G401.6 (cell line): ENCODE results near the gene LAMP1.
A peak's percentile ranks its signal among the peaks of the same experiment; 100 is the strongest.
"Not testable (repeated sequence)": the region's sequence is repeated elsewhere in the genome, so short reads cannot be mapped to it uniquely, and the experiment has no call there.

Experiments used
- FAIRE-seq: peaks from 2 replicates; lab custom pipeline; 2012; peaks lifted over from hg19 to GRCh38; lab: Jason Lieb, UNC

LAMP1 gene

DNA sequence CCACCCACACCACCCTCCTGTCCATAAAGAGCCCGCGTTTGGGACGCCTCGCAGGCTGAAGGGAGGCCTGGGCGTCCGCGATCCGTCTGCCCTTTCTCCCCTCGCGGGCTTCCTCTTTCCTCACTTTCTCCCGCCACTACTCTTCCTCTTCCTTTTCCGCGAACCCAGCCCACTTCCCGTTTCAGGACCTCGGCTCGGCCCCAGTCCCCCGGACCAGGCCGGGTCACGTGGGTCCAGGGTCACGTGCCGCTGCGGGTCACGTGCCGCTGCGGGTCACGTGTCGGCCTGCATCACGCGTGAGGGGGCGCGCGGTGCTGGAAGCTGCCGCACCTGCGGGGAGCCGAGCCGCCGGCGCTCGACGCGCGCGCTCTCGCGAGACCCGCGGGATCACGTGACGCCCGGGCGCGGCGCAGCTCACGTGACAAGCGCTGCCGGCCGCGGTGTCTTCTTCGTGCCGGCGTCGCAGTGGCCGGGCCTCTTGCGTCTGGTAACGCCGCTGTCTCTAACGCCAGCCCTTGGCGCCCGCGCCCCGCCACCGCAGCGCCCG, at the start of gene LAMP1:
LAMP1 (plus strand) TSS at position 417 of the 547 bp plus-strand sequence. CDS start 196 bp downstream, outside the sequence.
- no peak for FAIRE-seq

GRCh38 chr13:113252516-113253095, 44.4 kb upstream of the LAMP1 start:
- no peak for FAIRE-seq

DNA sequence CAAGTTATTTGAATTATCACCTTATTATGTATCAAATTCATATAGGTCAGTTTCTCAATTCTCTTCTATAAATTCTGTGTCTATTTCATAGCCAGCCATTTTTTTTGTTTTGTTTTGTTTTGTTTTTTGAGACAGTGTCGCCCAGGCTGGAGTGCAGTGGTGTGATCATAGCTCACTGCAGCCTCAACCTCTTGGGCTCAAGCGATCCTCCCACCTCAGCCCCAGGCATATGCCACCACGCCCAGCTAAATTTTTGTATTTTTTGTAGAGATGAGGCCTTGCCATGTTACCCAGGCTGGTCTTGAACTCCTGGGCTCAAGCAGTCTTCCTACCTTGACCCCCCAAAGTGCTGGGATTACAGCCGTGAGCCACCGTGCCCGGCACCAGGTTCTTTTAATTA, 39.1 kb upstream of the LAMP1 start:
- not testable (repeated sequence) for FAIRE-seq

- no peak for FAIRE-seq
Measured at GRCh38 chr13:113258321-113259054, 38.6 kb upstream of the LAMP1 start.

DNA sequence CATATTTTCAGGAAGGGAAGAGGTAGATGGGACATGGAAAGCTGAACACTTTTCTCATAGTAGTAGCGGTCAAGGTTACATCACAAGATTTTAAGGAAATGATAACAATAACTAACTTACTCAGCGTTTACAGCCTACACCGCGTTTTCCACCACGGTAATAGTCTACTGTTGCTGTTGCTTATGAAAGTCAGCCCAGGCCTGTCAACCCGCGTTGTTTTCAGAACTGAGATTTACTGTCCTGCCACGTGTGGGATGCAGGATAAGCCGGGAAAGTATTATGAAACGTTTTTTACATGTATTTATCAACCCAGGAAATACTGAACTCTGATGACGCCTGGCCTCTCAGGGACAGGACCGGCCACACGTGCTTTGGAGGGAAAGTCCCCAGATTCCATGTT, 36.0 kb upstream of the LAMP1 start:
- FAIRE-seq: no peak

DNA sequence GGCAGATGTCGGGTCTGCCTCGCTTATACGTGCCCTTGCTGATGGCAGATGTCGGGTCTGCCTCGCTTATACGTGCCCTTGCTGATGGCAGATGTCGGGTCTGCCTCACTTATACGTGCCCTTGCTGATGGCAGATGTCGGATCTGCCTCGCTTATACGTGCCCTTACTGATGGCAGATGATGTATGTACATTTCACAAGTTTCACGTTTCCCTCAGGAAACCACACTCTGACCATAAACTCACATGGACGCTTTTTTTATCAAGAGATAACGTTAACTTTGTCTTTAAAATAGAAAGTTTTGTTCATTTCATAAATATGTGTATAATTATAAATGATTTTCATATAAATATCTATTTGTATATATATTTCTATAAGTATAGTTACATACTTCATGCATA, 34.0 kb upstream of the LAMP1 start:
- not testable (repeated sequence) for FAIRE-seq

DNA sequence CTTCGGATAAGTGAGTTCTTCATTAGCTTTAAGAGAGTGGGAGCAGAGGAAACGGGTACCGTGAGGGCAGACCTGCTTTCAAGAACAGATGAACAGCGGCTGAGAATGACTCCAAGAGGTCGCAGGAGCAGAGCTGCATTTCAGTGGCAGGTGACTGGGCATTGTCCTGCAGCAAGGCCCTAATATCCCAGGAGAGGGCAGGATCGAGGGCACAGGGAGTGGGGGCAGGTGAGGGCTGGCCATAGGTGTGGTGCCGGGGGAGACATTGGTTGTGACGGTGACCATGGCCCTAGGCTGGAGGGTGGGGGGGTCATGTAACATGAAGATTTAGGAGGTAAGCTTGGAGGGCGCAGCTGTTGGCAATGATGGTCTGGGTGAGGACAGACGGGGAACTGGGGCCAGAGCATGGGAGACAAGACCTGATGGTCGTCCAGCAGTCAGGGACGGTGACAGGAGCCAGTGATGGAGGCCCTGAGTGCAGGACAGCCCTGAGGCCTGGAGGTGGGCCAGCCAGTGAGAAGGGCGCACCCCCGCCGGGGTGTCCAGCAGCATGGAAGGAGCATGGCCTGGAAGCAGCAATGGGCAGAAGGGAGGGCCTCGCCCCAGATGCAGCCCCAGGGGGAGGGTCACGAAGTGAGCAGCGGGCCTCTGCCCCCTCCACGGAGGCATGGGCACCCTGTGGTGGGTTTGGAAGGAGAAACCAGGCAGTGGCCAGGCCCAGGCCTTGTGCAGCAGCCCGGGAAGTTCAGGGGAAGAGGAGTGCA, 29.2 kb upstream of the LAMP1 start:
- no peak for FAIRE-seq

DNA sequence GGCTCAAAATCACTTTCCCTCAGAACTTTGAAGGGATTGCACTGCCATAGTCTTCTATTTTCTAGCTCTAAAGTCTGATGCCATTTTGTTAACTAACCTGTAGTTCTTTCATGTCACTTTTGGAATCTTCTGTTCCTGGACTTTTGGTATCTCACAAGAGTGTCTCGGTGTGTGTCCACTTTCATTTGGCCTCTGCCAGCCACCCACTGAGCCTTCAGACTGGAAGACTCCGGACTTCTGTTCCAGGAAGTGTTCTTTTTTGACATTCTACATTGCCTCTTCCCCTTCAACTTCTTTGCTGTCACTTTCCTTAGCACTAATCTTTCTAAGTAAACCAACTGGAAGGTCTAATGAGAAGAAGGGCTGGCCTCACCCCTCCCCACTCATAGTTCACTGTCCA, 25.0 kb upstream of the LAMP1 start:
- no peak for FAIRE-seq

GRCh38 chr13:113272701-113273181, 24.3 kb upstream of the LAMP1 start:
- FAIRE-seq: no peak

GRCh38 chr13:113273321-113273720, 23.7 kb upstream of the LAMP1 start:
- no peak for FAIRE-seq

- FAIRE-seq: peak; percentile 98
Measured at GRCh38 chr13:113273851-113274590, 23.0 kb upstream of the LAMP1 start.

DNA sequence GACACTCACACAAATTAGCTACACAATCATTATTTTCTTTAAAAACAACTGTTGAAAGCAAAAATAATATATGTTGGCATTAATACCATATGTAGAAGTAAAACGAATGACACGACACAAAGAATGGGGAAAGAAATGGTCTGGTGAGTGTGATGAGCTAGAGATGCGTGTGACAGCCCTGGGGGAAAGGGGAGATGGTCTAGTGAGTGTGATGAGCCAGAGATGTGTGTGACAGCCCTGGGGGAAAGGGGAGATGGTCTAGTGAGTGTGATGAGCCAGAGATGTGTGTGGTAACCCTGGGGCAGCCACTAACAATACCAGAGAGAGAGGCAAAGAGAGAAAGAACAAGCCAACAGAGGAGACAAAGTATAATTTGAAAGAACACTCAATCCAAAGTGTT, 22.3 kb upstream of the LAMP1 start:
- no peak for FAIRE-seq

DNA sequence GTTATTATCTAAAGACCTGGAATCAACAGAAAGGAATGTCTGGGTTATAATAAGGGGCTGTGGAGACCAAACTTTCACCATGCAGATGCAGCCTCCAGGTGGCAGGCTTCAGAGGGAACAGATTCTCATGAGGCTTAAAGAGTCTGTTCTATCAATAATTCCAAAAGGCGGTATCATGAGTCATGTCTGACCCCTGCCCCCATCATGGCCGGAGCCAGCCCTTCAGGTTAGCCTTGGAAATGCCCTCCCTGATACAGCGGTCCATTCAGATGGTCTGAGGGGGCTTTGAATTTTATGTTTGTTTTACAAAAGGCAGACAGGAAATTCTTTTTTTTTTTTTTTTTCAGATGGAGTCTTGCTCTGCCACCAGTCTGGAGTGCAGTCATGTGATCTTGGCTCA, 21.7 kb upstream of the LAMP1 start:
- no peak for FAIRE-seq

- no peak for FAIRE-seq
Measured at GRCh38 chr13:113280126-113280525, 16.9 kb upstream of the LAMP1 start.

DNA sequence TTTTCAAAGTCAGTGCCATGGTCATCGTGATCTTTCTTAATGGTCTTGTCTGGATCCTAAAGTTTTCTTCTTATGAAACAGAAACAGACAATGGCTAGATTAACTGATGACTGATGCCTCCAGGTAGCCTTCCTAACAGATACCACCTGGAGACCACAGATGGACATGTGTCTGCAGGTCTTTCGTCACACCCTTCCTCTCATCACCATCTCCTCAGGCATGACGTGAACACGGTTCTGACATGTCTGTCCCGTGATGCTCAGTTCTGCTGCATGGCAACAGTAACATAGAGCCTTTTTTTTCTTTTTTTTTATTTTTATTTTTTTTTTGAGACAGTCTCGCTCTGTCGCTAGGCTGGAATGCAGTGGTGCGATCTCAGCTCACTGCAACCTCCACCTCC, 13.1 kb upstream of the LAMP1 start:
- no peak for FAIRE-seq

DNA sequence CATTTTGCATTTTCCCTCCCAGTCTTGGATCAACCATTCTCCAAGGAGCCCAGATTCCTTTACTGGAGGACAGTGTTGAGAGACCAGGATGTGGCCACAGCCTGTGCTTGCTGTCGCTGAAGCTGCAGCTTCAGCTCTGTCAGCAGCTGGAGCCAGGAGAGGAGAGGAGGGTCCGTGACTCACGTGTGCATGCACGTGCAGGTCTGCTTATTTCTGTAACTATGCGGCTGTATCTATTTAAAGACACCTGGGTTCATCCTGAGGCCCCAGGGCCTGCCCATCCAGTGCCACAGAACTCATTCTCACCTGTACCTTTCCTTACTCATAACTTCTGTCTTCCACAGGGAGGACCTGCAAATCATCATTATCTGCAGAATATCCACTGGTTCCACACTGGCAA, 8.2 kb upstream of the LAMP1 start:
- FAIRE-seq: no peak

GRCh38 chr13:113291129-113291528, 5.9 kb upstream of the LAMP1 start:
- no peak for FAIRE-seq

- no peak for FAIRE-seq
Measured at GRCh38 chr13:113292021-113292862, 4.8 kb upstream of the LAMP1 start.

DNA sequence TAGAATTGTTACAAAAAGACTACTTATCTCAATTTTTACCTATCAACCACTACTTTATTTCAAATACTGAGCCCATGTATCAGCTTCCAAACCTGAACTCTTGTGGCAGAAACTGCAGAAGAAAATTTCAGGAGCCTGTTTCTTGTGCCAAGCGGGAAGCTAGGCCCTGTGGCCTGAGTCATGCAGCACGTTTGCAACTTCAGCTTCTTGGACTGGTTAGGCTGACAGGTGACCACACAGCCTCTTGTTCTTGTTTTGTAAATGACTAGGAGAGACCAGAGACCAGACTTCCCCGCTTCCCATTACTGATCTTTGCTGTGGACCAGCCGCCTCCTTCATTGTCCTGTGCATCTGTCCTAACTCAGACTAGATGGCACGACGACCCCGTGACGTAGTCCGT, 3.4 kb upstream of the LAMP1 start:
- no peak for FAIRE-seq

DNA sequence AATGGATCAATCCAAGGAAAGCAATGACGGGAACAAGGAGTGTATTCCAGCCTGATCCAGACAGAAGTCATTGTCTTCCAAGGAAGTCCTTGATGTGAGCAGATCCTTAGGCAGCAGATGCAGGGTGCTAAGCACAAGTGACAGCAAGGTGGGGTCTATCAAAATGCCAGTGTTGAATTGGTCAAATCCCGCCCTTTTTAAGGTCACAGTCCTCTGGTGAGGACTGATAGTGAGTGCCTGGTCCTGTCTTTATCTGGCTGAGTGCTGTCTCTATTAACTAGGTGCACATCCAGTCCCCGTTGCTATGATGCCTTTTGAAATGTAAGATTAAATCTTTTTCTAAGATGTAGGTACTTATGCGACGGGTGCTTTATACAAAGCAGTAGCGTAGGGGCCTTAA, 1.3 kb upstream of the LAMP1 start:
- FAIRE-seq: no peak

GRCh38 chr13:113297370-113298042, 467 bp downstream of the LAMP1 start:
- FAIRE-seq: no peak
